Trophoblast cell (in vitro differentiated cells and primary cell): Measurements from ENCODE around the gene TNNI3K.

Experiments used
- DNase-seq, 2 donors: peaks; one replicate each; pipeline ENCODE4 v3.0.0-alpha.2; 2016
- H2AFZ ChIP-seq: 2 replicates; pipeline ENCODE4 v1.6.1; 2013; ENCODE audit warnings: low read length, moderate library complexity, mild to moderate bottlenecking; ENCODE audit not compliant: insufficient read depth, poor library complexity
- H2AK5ac ChIP-seq: 2 replicates; pipeline ENCODE4 v1.6.1; 2013; ENCODE audit warnings: mild to moderate bottlenecking, low read length
- H2BK120ac ChIP-seq: 2 replicates; pipeline ENCODE4 v1.6.1; 2013; ENCODE audit warnings: low read length, mild to moderate bottlenecking, moderate library complexity; ENCODE audit not compliant: insufficient read depth, poor library complexity
- H2BK12ac ChIP-seq: 2 replicates; pipeline ENCODE4 v1.6.1; 2013; ENCODE audit warnings: mild to moderate bottlenecking, low read length, moderate library complexity
- H2BK5ac ChIP-seq: 2 replicates; pipeline ENCODE4 v1.6.1; 2013; ENCODE audit warnings: low read length, low read depth, moderate library complexity, mild to moderate bottlenecking; ENCODE audit not compliant: poor library complexity
- H3K14ac ChIP-seq: 2 replicates; pipeline ENCODE4 v1.6.1; 2013; ENCODE audit warnings: mild to moderate bottlenecking, low read length
- H3K18ac ChIP-seq: 2 replicates; pipeline ENCODE4 v1.6.1; 2013; ENCODE audit warnings: mild to moderate bottlenecking, low read length
- H3K23ac ChIP-seq: 2 replicates; pipeline ENCODE4 v1.6.1; 2013; ENCODE audit warnings: low read length
- H3K27ac ChIP-seq: 2 replicates; pipeline ENCODE4 v1.5.1; 2013; ENCODE audit warnings: low read depth, mild to moderate bottlenecking, inconsistent platforms, low read length, moderate library complexity
- H3K27me3 ChIP-seq: 2 replicates; pipeline ENCODE4 v1.6.1; 2013; ENCODE audit warnings: inconsistent platforms, mild to moderate bottlenecking, low read length, moderate library complexity; ENCODE audit not compliant: insufficient read depth
- H3K36me3 ChIP-seq, 2 experiments: 1 replicate in 1 of 2; 2 replicates in 1 of 2; pipeline ENCODE4 v1.6.1; 2013; ENCODE audit warnings: low read length in 2 of 2, mild to moderate bottlenecking in 2 of 2, moderate library complexity in 1 of 2; ENCODE audit not compliant: insufficient read depth in 2 of 2, control insufficient read depth in 1 of 2
- H3K4ac ChIP-seq: 2 replicates; pipeline ENCODE4 v1.6.1; 2013; ENCODE audit warnings: low read depth, mild to moderate bottlenecking, low read length, moderate library complexity
- H3K4me1 ChIP-seq, 2 experiments: 1 replicate in 1 of 2; 2 replicates in 1 of 2; pipeline ENCODE4 v1.6.1; 2013; ENCODE audit warnings: low read length in 2 of 2, mild to moderate bottlenecking in 2 of 2, moderate library complexity in 1 of 2; ENCODE audit not compliant: insufficient read depth in 2 of 2, control insufficient read depth in 1 of 2
- H3K4me2 ChIP-seq: 2 replicates; pipeline ENCODE4 v1.6.1; 2013; ENCODE audit warnings: inconsistent platforms, mild to moderate bottlenecking, low read length, moderate library complexity
- H3K4me3 ChIP-seq: 2 replicates; pipeline ENCODE4 v1.5.1; 2013; ENCODE audit warnings: mild to moderate bottlenecking, low read depth, low read length, inconsistent platforms
- H3K79me1 ChIP-seq: one replicate; pipeline ENCODE4 v1.6.1; 2013; ENCODE audit warnings: low read length
- H3K79me2 ChIP-seq: 2 replicates; pipeline ENCODE4 v1.6.1; 2013; ENCODE audit warnings: low read length, mild to moderate bottlenecking; ENCODE audit not compliant: control insufficient read depth, insufficient read depth, poor library complexity
- H3K9ac ChIP-seq: 2 replicates; pipeline ENCODE4 v1.6.1; 2013; ENCODE audit warnings: mild to moderate bottlenecking, low read length
- H3K9me3 ChIP-seq: 2 replicates; pipeline ENCODE4 v1.6.1; 2013; ENCODE audit warnings: low read depth, mild to moderate bottlenecking, control low read depth, inconsistent platforms, low read length; ENCODE audit not compliant: insufficient read depth
- H4K12ac ChIP-seq: 2 replicates; pipeline ENCODE4 v1.6.1; 2013; ENCODE audit warnings: low read depth, mild to moderate bottlenecking, low read length, moderate library complexity
- H4K8ac ChIP-seq: 2 replicates; pipeline ENCODE4 v1.6.1; 2013; ENCODE audit warnings: low read depth, mild to moderate bottlenecking, low read length, moderate library complexity
- H4K91ac ChIP-seq: one replicate; pipeline ENCODE4 v1.6.1; 2013; ENCODE audit warnings: low read depth, mild to moderate bottlenecking, low read length, moderate library complexity
- WGBS: extraction: QIAGEN DNeasy Blood & Tissue Kit; methylation state at CpG from one replicate; pipeline ENCODE4 v1.1.7; 2013; ENCODE audit warnings: missing lambda C conversion rate; ENCODE audit not compliant: insufficient read length, insufficient coverage; ENCODE audit errors: extremely low coverage; 5-methylcytosine and 5-hydroxymethylcytosine counted together

Gene TNNI3K

DNA sequence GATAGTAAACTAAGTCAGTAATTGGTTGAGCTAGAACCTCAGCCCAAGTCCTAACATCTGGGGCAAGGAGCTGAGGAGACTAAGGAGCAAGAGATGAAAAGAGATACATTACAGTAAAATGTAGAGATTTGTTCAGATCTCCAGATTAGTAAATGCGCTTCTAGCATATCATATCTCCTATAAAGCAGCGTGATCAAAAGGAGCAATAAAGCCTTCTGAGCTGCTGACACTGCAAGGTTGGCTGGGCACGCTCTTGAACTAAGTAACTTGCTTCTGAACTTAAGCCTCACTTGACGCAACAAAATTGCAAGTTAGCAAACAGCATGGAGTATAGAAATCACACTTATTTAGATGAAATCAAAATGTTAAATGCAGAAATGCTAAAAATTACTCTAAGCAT is 196.3 kb downstream of the TNNI3K start:
- H3K4ac ChIP-seq, result no peak overlapping the region
- no peak overlapping the region for H3K4me2 ChIP-seq
- no peak overlapping the region for H3K18ac ChIP-seq
- no peak overlapping the region for H2AFZ ChIP-seq
- WGBS, result no CpG with 5 or more reads among the region's 4 CpGs
- peaks cover 1% of the 10 kb centered on the region for H3K79me1 ChIP-seq
- H3K79me2 ChIP-seq, result no peaks in the 10 kb centered on the region
- no peak overlapping the region for H4K91ac ChIP-seq
- H3K9me3 ChIP-seq, result no peaks in the 10 kb centered on the region
- DNase-seq, result no peak
- no peak overlapping the region for H3K4me3 ChIP-seq
- H3K27ac ChIP-seq, result no peak overlapping the region
- H2BK120ac ChIP-seq, result no peak overlapping the region
- H3K4me1 ChIP-seq, result no peaks in the 10 kb centered on the region
- no peak overlapping the region for H4K8ac ChIP-seq
- no peak overlapping the region for H2AK5ac ChIP-seq
- no peak overlapping the region for H2BK12ac ChIP-seq
- no peak overlapping the region for H3K9ac ChIP-seq
- no peaks in the 10 kb centered on the region for H3K27me3 ChIP-seq
- no peaks in the 10 kb centered on the region for H3K36me3 ChIP-seq
- no peak overlapping the region for H3K23ac ChIP-seq
- H2BK5ac ChIP-seq, result no peak overlapping the region
- H3K14ac ChIP-seq, result no peak overlapping the region
- no peak overlapping the region for H4K12ac ChIP-seq

DNA sequence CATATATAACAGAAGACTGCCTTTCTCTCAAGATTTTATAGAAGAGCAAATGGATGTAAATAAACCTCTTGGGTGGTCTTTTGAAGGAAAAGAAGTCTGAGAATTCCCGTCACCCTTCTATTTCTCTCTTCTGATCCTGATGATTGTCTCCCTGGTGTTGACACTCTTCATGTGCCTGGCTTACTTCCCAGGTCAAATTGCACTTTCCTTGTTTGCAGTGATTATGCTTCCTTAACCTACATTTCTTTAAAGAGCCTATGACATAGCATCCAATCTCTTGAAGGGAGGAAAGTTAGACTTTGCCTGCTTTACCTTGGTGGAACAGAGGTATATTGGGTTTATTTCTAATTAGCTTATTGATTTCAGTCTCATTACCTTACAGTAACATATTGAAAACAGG is 197.1 kb downstream of the TNNI3K start:
- Histone ChIP-seq H2BK12ac (no peak overlapping the region), H2AFZ (no peak overlapping the region), H4K91ac (no peak overlapping the region), H3K27me3 (no peaks in the 10 kb centered on the region), H3K79me1 (no peaks in the 10 kb centered on the region), H3K4me2 (no peak overlapping the region), H3K9ac (no peak overlapping the region), H3K14ac (no peak overlapping the region), H4K12ac (no peak overlapping the region), H3K4me1 (no peaks in the 10 kb centered on the region), H2BK5ac (no peak overlapping the region), H4K8ac (no peak overlapping the region), H3K36me3 (no peaks in the 10 kb centered on the region), H2BK120ac (no peak overlapping the region), H3K27ac (no peak overlapping the region), H2AK5ac (no peak overlapping the region), H3K79me2 (no peaks in the 10 kb centered on the region), H3K9me3 (no peaks in the 10 kb centered on the region), H3K23ac (no peak overlapping the region), H3K18ac (no peak overlapping the region), H3K4me3 (no peak overlapping the region), H3K4ac (no peak overlapping the region)
- no CpG with 5 or more reads among the region's 1 CpG for WGBS
- DNase-seq, result no peak

DNA sequence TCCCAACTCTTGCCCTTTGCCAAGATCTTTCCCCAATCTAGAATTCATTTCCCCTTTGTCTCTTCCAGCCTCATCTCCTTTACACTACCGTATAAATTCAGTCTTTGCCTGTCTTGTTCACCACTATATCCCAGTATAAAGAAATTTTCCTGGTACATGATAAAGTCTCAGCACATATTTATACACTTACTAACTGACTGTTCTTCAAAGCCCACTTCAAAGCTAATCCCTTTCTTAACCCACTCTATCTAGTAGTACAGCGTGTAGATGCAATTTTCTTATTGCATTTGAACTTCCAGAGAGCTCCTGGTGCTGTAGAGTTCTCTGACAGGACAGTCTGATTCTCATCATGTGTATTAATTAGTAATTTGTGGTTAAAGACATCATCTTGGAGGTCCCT is 199.1 kb downstream of the TNNI3K start:
- Histone ChIP-seq H2BK12ac (no peak overlapping the region), H2BK120ac (no peak overlapping the region), H3K9me3 (no peaks in the 10 kb centered on the region), H3K79me2 (no peaks in the 10 kb centered on the region), H3K27ac (no peak overlapping the region), H3K4me1 (no peaks in the 10 kb centered on the region), H3K27me3 (no peaks in the 10 kb centered on the region), H3K4me3 (no peak overlapping the region), H3K36me3 (no peaks in the 10 kb centered on the region), H4K91ac (no peak overlapping the region), H3K9ac (no peak overlapping the region), H3K14ac (no peak overlapping the region), H4K12ac (no peak overlapping the region), H2BK5ac (no peak overlapping the region), H2AFZ (no peak overlapping the region), H3K23ac (no peak overlapping the region), H3K18ac (no peak overlapping the region), H3K79me1 (no peaks in the 10 kb centered on the region), H3K4me2 (no peak overlapping the region), H2AK5ac (no peak overlapping the region), H4K8ac (no peak overlapping the region), H3K4ac (no peak overlapping the region)
- no CpG with 5 or more reads among the region's 2 CpGs for WGBS
- no peak for DNase-seq

DNA sequence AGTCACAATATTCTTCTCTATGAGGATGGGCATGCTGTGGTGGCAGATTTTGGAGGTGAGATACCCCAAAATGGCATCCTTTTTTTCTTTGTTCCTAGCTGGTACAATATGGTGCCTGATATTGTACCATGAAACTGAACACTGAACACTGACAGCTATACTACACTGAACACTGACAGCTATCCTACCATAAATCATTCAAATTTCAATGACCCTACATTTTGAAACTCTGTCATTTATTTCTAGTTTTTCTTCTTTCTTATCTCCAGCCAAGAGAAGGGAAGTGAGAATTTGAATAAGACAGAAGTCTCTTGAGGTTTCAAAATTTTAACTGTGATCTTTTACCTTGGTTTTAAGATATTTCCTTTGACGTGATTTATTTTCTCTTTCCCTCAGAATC is 200.9 kb downstream of the TNNI3K start:
- Histone ChIP-seq H3K23ac (no peak overlapping the region), H3K27ac (no peak overlapping the region), H2BK120ac (no peak overlapping the region), H3K4me3 (no peak overlapping the region), H3K14ac (no peak overlapping the region), H4K12ac (no peak overlapping the region), H3K9ac (no peak overlapping the region), H3K4ac (no peak overlapping the region), H2BK12ac (no peak overlapping the region), H3K9me3 (no peaks in the 10 kb centered on the region), H3K18ac (no peak overlapping the region), H4K8ac (no peak overlapping the region), H4K91ac (no peak overlapping the region), H3K4me1 (no peaks in the 10 kb centered on the region), H2AFZ (no peak overlapping the region), H3K36me3 (no peaks in the 10 kb centered on the region), H3K4me2 (no peak overlapping the region), H2BK5ac (no peak overlapping the region), H3K79me1 (no peaks in the 10 kb centered on the region), H3K27me3 (no peaks in the 10 kb centered on the region), H2AK5ac (no peak overlapping the region), H3K79me2 (no peaks in the 10 kb centered on the region)
- DNase-seq, result no peak
- no CpG with 5 or more reads among the region's 1 CpG for WGBS
